CD4-positive, alpha-beta T cell (primary cell): ENCODE measurements around the gene SCGB1C1. TPM values are rescaled to one million over a fixed set of nuclear protein-coding genes. Genes with fewer than 3 reads are reported as not detected.

Experiments used
- ATAC-seq: fragments of 200-7000 bp; cut with Tn5 transposase; one replicate; pipeline ENCODE4 v1.10.0; 2022; ENCODE audit warnings: mild to moderate bottlenecking; ENCODE audit not compliant: poor library complexity
- CTCF ChIA-PET: fragments of 350-600 bp; sonication (Branson Sonifier 250); formaldehyde crosslinking; loops from one replicate; lab custom pipeline; 2021; ENCODE audit warnings: antibody characterized with exemption, inconsistent platforms; lab: Charles Lee
- POLR2A ChIA-PET: fragments of 350-600 bp; sonication (Branson Sonifier 250); formaldehyde crosslinking; loops from one replicate; lab custom pipeline; 2021; ENCODE audit warnings: antibody characterized with exemption, inconsistent platforms; lab: Charles Lee
- DNase-seq, 14 experiments: peaks; one replicate each; pipeline ENCODE4 v3.0.0-alpha.2; 2013 to 2020; ENCODE audit warnings: mixed read lengths in 2 of 14
- H3K27ac ChIP-seq, 2 donors: one replicate each; pipeline versions ENCODE4 v1.5.1 to v1.7.0; 2013; ENCODE audit warnings: low read length in 2 of 2, low read depth in 1 of 2, mild to moderate bottlenecking in 1 of 2
- H3K27me3 ChIP-seq, 2 experiments: 1 replicate in 1 of 2; 2 replicates in 1 of 2; pipeline versions ENCODE4 v1.6.1 to v1.7.0; 2013; ENCODE audit warnings: low read length in 2 of 2, control low read depth in 1 of 2, mild to moderate bottlenecking in 1 of 2, moderate library complexity in 1 of 2; ENCODE audit not compliant: insufficient read depth in 2 of 2, control insufficient read depth in 1 of 2
- H3K36me3 ChIP-seq: one replicate; pipeline ENCODE4 v1.6.1; 2013; ENCODE audit warnings: low read length, control low read depth; ENCODE audit not compliant: insufficient read depth
- H3K4me1 ChIP-seq: one replicate; pipeline ENCODE4 v1.6.1; 2013; ENCODE audit warnings: low read length, control low read depth; ENCODE audit not compliant: insufficient read depth
- H3K4me3 ChIP-seq: one replicate; pipeline ENCODE4 v1.5.1; 2013; ENCODE audit warnings: mild to moderate bottlenecking, low read length, moderate library complexity
- H3K9me3 ChIP-seq, 2 experiments: 1 replicate in 1 of 2; 2 replicates in 1 of 2; pipeline versions ENCODE4 v1.6.1 to v1.7.0; 2013; ENCODE audit warnings: low read length in 2 of 2, mild to moderate bottlenecking in 2 of 2, control low read depth in 1 of 2, moderate library complexity in 1 of 2; ENCODE audit not compliant: control insufficient read depth in 1 of 2, insufficient read depth in 1 of 2
- H3K27ac Mint-ChIP-seq: one replicate; pipeline ENCODE4 v1.8.0; 2020; ENCODE audit warnings: mixed read lengths
- H3K27me3 Mint-ChIP-seq: one replicate; pipeline ENCODE4 v1.8.0; 2021; ENCODE audit warnings: mixed read lengths
- H3K36me3 Mint-ChIP-seq: one replicate; pipeline ENCODE4 v1.8.0; 2021; ENCODE audit warnings: low read depth, mixed read lengths
- H3K4me1 Mint-ChIP-seq: one replicate; pipeline ENCODE4 v1.8.0; 2021; ENCODE audit warnings: low read depth, mixed read lengths
- H3K4me3 Mint-ChIP-seq: one replicate; pipeline ENCODE4 v1.8.0; 2020; ENCODE audit warnings: mild to moderate bottlenecking, mixed read lengths
- H3K9me3 Mint-ChIP-seq: one replicate; pipeline ENCODE4 v1.8.0; 2020; ENCODE audit warnings: mixed read lengths
- CTCF ChIP-seq: fragments of 200-600 bp; IDR thresholded peaks from one replicate; pipeline ENCODE4 v1.8.0; 2022; ENCODE audit warnings: antibody characterized with exemption, mild to moderate bottlenecking
- intact Hi-C, 2 experiments: fragments of 100-400 bp; cut with DNase I in 1 of 2; cut with micrococcal nuclease in 1 of 2; formaldehyde crosslinking; loops; one replicate each; pipeline versions ENCODE4 v1.15.1 to v1.9.0; 2023 to 2025; cut with DNase I, micrococcal nuclease
- total RNA-seq, 174 experiments: library from RNA in 2 of 174; stranded (reverse) in 2 of 174; gene quantifications; one replicate each; pipeline ENCODE4 v1.2.3 and lab custom pipeline; 2021 to 2026

The SCGB1C1 gene
- total RNA-seq, 2 experiments from 2014 or later, result not detected

- TF ChIP-seq CTCF, result no peak
- Histone ChIP-seq H3K4me1 (peaks cover 27% of the 10 kb centered on the region), H3K4me3 (peak overlapping the region; percentile 91), H3K27me3 (no peaks in the 10 kb centered on the region), H3K27ac (peak overlapping the region in 1 of 2 donors; percentile 97), H3K36me3 (peaks cover 17% of the 10 kb centered on the region), H3K9me3 (no peaks in the 10 kb centered on the region)
- Mint-ChIP-seq H3K27ac (peak overlapping the region; percentile 91), H3K4me3 (peak overlapping the region; percentile 93), H3K9me3 (no peaks in the 10 kb centered on the region), H3K4me1 (peaks cover 45% of the 10 kb centered on the region), H3K27me3 (no peaks in the 10 kb centered on the region), H3K36me3 (peaks cover 41% of the 10 kb centered on the region)
- DNase-seq (peak in 1 of 14 experiments; percentile 31), ATAC-seq (no peak)
- ChIA-PET CTCF (interaction anchor here (1.6 kb wide), 1 partner anchor 15 kb away, joined by 5 read pairs; no protein-coding TSS in a partner anchor), POLR2A (interaction anchor here (2.8 to 5.4 kb wide), 2 partner anchors 27 to 271 kb away, joined by 10 to 79 read pairs; partner anchors contain the start of genes BET1L, RIC8A and RNH1)
- intact Hi-C loops, result loop anchor here (5.0 to 10.0 kb wide), 3 partner anchors 52 to 570 kb away; partner anchors contain the start of genes PGGHG (in 1 of the 2), PIDD1 (in 1 of the 2) and RPLP2 (in 1 of the 2)
These were observed 42.3 kb downstream of the SCGB1C1 start for GRCh38 chr11:235180-235579.

DNA sequence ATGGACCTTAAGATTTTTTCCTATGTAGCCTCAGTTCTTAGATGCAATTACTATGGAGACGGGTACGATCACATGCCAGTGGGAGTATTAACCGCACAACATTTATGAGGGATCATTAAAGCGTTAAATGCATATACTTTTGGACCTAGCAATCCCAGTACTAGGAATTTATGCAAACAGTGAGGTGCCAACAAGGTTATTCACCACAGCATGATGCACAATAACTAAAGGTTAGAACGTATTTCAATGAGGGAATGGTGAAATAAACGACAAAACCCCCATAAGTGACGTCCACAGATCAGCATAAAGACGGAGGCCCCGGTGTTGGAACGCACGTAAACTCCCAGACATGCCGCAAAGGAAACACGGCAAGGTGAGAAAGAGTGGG is 42.7 kb downstream of the SCGB1C1 start:
- peak overlapping the region; percentile 63 to 97 for H3K27ac ChIP-seq
- ATAC-seq, result peak; percentile 45
- H3K9me3 ChIP-seq, result no peaks in the 10 kb centered on the region
- ChIA-PET CTCF (interaction anchor here (1.6 kb wide), 1 partner anchor 15 kb away, joined by 5 read pairs; no protein-coding TSS in a partner anchor), POLR2A (interaction anchor here (1.7 to 5.4 kb wide), 3 partner anchors 27 to 271 kb away, joined by 5 to 79 read pairs (median 10); partner anchors contain the start of genes BET1L, RIC8A and RNH1)
- Mint-ChIP-seq H3K27ac (peak overlapping the region; percentile 91), H3K36me3 (peaks cover 45% of the 10 kb centered on the region), H3K9me3 (no peaks in the 10 kb centered on the region), H3K27me3 (no peaks in the 10 kb centered on the region), H3K4me3 (peak overlapping the region; percentile 93), H3K4me1 (peaks cover 45% of the 10 kb centered on the region)
- no peak for TF ChIP-seq CTCF
- H3K36me3 ChIP-seq, result peaks cover 17% of the 10 kb centered on the region
- peaks cover 27% of the 10 kb centered on the region for H3K4me1 ChIP-seq
- peak in 4 of 14 experiments; percentile 52 to 87 (median 71) for DNase-seq
- intact Hi-C loops, result loop anchor here (5.0 to 10.0 kb wide), 3 partner anchors 52 to 569 kb away; partner anchors contain the start of genes PGGHG (in 1 of the 2), PIDD1 (in 1 of the 2) and RPLP2 (in 1 of the 2)
- H3K4me3 ChIP-seq, result peak overlapping the region; percentile 91
- H3K27me3 ChIP-seq, result no peaks in the 10 kb centered on the region

GRCh38 chr11:235997-236773 is 43.3 kb downstream of the SCGB1C1 start, which contains the start of gene SIRT3:
Gene SIRT3, minus strand, starts transcription at chr11:236342. Its CDS starts 14 bp downstream, at chr11:236328.
- H3K4me1 Mint-ChIP-seq, result peaks cover 46% of the 10 kb centered on the region

More at GRCh38 chr11:235997-236773, 43.3 kb downstream of the SCGB1C1 start, which contains the start of gene SIRT3:
- H3K4me1 ChIP-seq, result peaks cover 27% of the 10 kb centered on the region
- peak within 1 kb of the TSS; percentile 91 for H3K27ac Mint-ChIP-seq
- H3K27ac ChIP-seq, result peak within 1 kb of the TSS; percentile 97 to 100
- no peaks in the 10 kb centered on the region for H3K9me3 Mint-ChIP-seq
- H3K9me3 ChIP-seq, result no peaks in the 10 kb centered on the region
- peak within 1 kb of the TSS; percentile 91 for H3K4me3 ChIP-seq
- ChIA-PET POLR2A (interaction anchor here (0.6 to 5.4 kb wide), 13 partner anchors 15 to 270 kb away, joined by 3 to 79 read pairs (median 6); partner anchors contain the start of genes BET1L, PGGHG, RIC8A and RNH1), CTCF (interaction anchor here (0.9 to 2.5 kb wide), 4 partner anchors 14 to 81 kb away, joined by 3 to 11 read pairs (median 4); no protein-coding TSS in a partner anchor)
- no peak for TF ChIP-seq CTCF
- peaks cover 21% of the 10 kb centered on the region for H3K36me3 ChIP-seq
- H3K4me3 Mint-ChIP-seq, result peak within 1 kb of the TSS; percentile 100
- ATAC-seq, result peak; percentile 82
- intact Hi-C loops, result loop anchor here (1.0 to 10.0 kb wide), 6 partner anchors 29 to 569 kb away; partner anchors contain the start of genes BET1L (in 2 of the 2), RIC8A (in 2 of the 2), RNH1 (in 2 of the 2) and PGGHG (in 1 of the 2)
- no peaks in the 10 kb centered on the region for H3K27me3 ChIP-seq
- peaks cover 48% of the 10 kb centered on the region for H3K36me3 Mint-ChIP-seq
- peak; percentile 73 to 94 (median 84) for DNase-seq
- H3K27me3 Mint-ChIP-seq, result no peaks in the 10 kb centered on the region
